Left lung (tissue), 10 donors: ENCODE measurements around the gene KIF26A. TPM values are rescaled to one million over a fixed set of nuclear protein-coding genes. Genes with fewer than 3 reads are reported as not detected.

Experiments used
- ATAC-seq: fragments of 200-7000 bp; cut with Tn5 transposase; one replicate; pipeline ENCODE4 v1.9.1; 2020; ENCODE audit warnings: moderate library complexity
- DNase-seq, 4 donors: peaks; one replicate each; pipeline ENCODE4 v3.0.0-alpha.2; 2013 to 2020
- H3K27ac ChIP-seq, 2 donors: fragments of 200-600 bp; sonication (generic) in 1 of 2; one replicate each; pipeline versions ENCODE4 v1.5.0 to v1.8.0; 2020 to 2021
- H3K27me3 ChIP-seq, 2 donors: fragments of 200-600 bp; sonication (generic) in 1 of 2; one replicate each; pipeline versions ENCODE4 v1.5.0 to v1.8.0; 2020 to 2021
- H3K36me3 ChIP-seq, 2 donors: fragments of 200-600 bp; sonication (generic) in 1 of 2; one replicate each; pipeline versions ENCODE4 v1.5.0 to v1.8.0; 2020 to 2021
- H3K4me1 ChIP-seq, 2 donors: fragments of 200-600 bp; one replicate each; pipeline ENCODE4 v1.8.0; 2021
- H3K4me3 ChIP-seq, 2 donors: fragments of 200-600 bp; sonication (generic) in 1 of 2; one replicate each; pipeline versions ENCODE4 v1.5.0 to v1.8.0; 2020 to 2021; ENCODE audit warnings: mild to moderate bottlenecking in 1 of 2
- H3K9me3 ChIP-seq, 2 donors: fragments of 200-600 bp; sonication (generic) in 1 of 2; one replicate each; pipeline versions ENCODE4 v1.5.0 to v1.8.0; 2020 to 2021
- intact Hi-C, 2 donors: fragments of 100-400 bp; cut with DNase I; formaldehyde crosslinking; loops; one replicate each; pipeline versions ENCODE4 v1.11.2 to v1.14.2; 2022
- polyA plus RNA-seq, 6 donors: library from polyadenylated mRNA; unstranded; fragments of 120-200 nt; gene quantifications; one replicate each; pipeline ENCODE4 v1.2.1, GENCODE V29; 2013; ENCODE audit not compliant: insufficient read length in 6 of 6
- total RNA-seq, 2 donors: library from RNA; stranded (reverse); fragmentation: NEBNext Ultra II Directional; extraction: Animal tissue kit (Norgen Biotek cat#: 25700); gene quantifications; one replicate each; pipeline ENCODE4 v1.2.1, GENCODE V29; 2021
- TF ChIP-seq, protein P1 (sequence below), 2 donors: fragments of 200-600 bp; sonication (generic) in 1 of 2; IDR thresholded peaks; one replicate each; pipeline versions ENCODE4 v1.5.0 to v1.8.0; 2021; ENCODE audit warnings: antibody characterized with exemption in 2 of 2
- donor health status: DM: no; HTN: yes; CAD: no.
- donor health status: DM: no; HTN: no; CAD: no.

KIF26A gene
- total and polyA plus RNA-seq, 8 donors, result 4.5 to 25.5 (median 14.4) TPM

DNA sequence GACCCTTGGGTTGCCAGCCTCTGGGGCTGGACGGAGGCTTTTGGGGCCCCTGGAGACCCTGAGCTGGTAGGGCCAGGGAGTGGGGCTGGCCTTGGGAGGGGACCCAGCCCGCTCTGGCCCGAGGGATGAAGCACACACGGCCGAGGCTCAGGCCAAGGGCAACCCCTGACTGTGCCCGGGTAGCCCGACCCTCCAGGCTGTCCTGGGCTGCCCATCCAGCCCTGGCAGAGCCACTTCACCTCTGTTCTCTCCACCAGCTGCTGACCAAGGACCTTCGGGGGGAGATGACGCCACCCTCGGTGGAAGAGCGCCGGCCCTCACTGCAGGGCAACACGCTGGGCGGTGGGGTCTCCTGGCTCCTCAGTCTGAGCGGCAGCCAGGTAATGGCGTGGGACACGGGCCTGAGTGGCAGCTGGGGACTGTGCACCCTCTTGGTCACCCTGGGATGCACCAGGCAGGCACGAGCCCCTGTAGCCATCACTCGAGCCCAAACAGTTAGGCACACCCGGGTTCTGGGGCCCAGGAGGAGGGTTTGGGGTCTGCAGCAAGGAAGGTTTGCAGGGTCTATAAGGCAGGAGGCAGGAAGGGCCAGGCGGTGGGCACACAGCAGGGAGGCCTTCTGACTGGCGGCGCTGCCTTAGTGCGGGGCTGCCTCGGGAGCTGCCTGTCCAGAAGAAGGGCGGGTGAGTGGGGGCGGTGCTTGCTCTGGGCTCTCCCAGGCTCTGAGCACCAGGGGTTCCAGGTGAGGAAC, 33.1 kb upstream of the KIF26A start:
- Histone ChIP-seq H3K4me3 (no peak overlapping the region), H3K4me1 (peaks cover 0 to 8% of the 10 kb centered on the region in 2 donors), H3K27me3 (peaks cover 0 to 31% of the 10 kb centered on the region in 2 donors), H3K27ac (no peak overlapping the region), H3K9me3 (no peaks in the 10 kb centered on the region), H3K36me3 (no peaks in the 10 kb centered on the region)
- ATAC-seq (peak; percentile 9), DNase-seq (peak in 2 of 4 donors; percentile 28 to 75)
- TF ChIP-seq, protein P1, sequence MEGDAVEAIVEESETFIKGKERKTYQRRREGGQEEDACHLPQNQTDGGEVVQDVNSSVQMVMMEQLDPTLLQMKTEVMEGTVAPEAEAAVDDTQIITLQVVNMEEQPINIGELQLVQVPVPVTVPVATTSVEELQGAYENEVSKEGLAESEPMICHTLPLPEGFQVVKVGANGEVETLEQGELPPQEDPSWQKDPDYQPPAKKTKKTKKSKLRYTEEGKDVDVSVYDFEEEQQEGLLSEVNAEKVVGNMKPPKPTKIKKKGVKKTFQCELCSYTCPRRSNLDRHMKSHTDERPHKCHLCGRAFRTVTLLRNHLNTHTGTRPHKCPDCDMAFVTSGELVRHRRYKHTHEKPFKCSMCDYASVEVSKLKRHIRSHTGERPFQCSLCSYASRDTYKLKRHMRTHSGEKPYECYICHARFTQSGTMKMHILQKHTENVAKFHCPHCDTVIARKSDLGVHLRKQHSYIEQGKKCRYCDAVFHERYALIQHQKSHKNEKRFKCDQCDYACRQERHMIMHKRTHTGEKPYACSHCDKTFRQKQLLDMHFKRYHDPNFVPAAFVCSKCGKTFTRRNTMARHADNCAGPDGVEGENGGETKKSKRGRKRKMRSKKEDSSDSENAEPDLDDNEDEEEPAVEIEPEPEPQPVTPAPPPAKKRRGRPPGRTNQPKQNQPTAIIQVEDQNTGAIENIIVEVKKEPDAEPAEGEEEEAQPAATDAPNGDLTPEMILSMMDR (IDR thresholded peaks at IDR 0.05), result no peak
- intact Hi-C loops, result no loop called here

- Histone ChIP-seq H3K4me3 (no peak overlapping the region), H3K27me3 (peaks cover 0 to 35% of the 10 kb centered on the region in 2 donors), H3K4me1 (peaks cover 0 to 5% of the 10 kb centered on the region in 2 donors), H3K9me3 (no peaks in the 10 kb centered on the region), H3K27ac (no peak overlapping the region), H3K36me3 (no peaks in the 10 kb centered on the region)
- DNase-seq (peak in 2 of 4 donors; percentile 14 to 70), ATAC-seq (no peak)
- TF ChIP-seq, protein P1 (IDR thresholded peaks at IDR 0.05), result no peak
- intact Hi-C loops, result no loop called here
These were observed 32.4 kb upstream of the KIF26A start for GRCh38 chr14:104105822-104106470.

DNA sequence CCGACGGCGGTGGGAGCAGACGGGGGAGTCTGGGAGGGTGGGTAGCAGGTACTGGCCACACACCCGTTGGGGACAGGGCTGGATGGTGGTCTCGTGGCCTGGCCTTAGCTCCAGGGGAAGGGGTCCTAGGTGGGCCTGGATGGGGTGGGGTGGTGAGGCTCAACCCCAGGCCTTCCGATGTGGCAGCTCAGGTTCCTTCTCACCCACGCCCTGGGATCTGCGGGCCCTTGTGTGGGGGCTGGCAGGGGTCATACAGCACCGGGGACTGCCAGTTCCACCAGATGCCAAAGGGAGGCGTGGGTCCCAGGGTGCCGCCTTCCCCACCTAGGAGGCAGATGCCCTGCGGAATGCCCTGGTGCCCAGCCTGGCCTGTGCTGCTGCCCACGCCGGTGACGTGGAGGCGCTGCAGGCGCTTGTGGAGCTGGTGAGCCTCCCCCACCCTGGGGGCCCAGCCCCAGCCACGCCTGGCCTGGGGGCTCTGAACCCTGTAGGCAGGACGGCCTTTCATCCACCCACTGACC, 31.9 kb upstream of the KIF26A start:
- peak in 2 of 4 donors; percentile 20 to 76 for DNase-seq
- no peak overlapping the region for H3K4me3 ChIP-seq
- H3K9me3 ChIP-seq, result no peaks in the 10 kb centered on the region
- TF ChIP-seq, protein P1 (IDR thresholded peaks at IDR 0.05), result no peak
- no peak overlapping the region for H3K27ac ChIP-seq
- no peaks in the 10 kb centered on the region for H3K36me3 ChIP-seq
- no peak for ATAC-seq
- H3K4me1 ChIP-seq, result no peaks in the 10 kb centered on the region
- intact Hi-C loops, result no loop called here
- H3K27me3 ChIP-seq, result peaks cover 0 to 41% of the 10 kb centered on the region in 2 donors

- Histone ChIP-seq H3K36me3 (no peaks in the 10 kb centered on the region), H3K4me1 (no peaks in the 10 kb centered on the region), H3K9me3 (no peaks in the 10 kb centered on the region), H3K4me3 (no peak overlapping the region), H3K27me3 (peaks cover 0 to 47% of the 10 kb centered on the region in 2 donors), H3K27ac (no peak overlapping the region)
- intact Hi-C loops, result no loop called here
- TF ChIP-seq, protein P1 (IDR thresholded peaks at IDR 0.05), result no peak
- ATAC-seq, result no peak
- peak in 1 of 4 donors; percentile 71 for DNase-seq
These were observed 31.2 kb upstream of the KIF26A start for GRCh38 chr14:104107101-104107581.
